ENCODE data around the gene FAM240B. TPM values are rescaled to one million over a fixed set of nuclear protein-coding genes. Genes with fewer than 3 reads are reported as not detected.

FAM240B gene
- total and polyA plus RNA-seq, 2 experiments from 2014 or later: not detected

DNA sequence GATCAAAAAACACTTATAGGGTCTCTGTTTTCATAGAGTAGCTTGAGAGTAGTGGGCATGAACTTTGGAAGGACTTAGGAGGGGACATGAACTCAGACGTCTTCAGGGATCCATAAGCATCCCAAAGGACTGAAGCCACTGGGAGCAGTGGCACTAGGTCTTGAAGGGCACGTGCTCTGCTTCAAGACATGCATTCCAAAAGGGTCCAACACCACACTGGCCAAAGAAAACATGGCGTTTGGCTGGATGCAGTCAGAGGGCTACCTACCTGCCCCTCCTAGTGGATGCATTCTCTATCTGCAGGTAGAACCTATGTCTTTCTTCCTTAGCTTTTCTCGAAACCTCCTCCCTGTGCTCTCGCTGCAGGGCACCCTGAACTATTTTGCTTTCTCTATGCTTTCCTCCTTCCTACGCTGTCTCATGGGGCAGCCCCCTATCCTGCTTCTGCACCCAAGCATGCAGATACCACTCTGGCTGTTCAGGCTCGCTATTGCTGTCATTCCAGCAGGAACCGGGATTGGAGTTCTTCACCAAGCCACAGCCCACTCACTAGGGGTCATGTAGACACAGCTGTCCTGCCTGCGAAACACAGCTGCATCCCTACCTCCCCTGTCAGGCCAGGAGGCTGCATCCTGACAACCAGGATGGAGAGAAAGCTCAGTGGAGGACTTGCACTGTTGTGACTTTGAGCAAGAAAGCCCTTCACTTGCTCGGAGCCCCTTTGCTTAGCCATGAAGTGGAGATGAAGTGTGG, 11.9 kb downstream of the FAM240B start (continued):
- TF ChIP-seq, protein P1, sequence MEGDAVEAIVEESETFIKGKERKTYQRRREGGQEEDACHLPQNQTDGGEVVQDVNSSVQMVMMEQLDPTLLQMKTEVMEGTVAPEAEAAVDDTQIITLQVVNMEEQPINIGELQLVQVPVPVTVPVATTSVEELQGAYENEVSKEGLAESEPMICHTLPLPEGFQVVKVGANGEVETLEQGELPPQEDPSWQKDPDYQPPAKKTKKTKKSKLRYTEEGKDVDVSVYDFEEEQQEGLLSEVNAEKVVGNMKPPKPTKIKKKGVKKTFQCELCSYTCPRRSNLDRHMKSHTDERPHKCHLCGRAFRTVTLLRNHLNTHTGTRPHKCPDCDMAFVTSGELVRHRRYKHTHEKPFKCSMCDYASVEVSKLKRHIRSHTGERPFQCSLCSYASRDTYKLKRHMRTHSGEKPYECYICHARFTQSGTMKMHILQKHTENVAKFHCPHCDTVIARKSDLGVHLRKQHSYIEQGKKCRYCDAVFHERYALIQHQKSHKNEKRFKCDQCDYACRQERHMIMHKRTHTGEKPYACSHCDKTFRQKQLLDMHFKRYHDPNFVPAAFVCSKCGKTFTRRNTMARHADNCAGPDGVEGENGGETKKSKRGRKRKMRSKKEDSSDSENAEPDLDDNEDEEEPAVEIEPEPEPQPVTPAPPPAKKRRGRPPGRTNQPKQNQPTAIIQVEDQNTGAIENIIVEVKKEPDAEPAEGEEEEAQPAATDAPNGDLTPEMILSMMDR (conservative IDR thresholded peaks at IDR 0.05; ENCODE audit: low read depth in 2 of 2): peak; percentile 67 to 82
- TF ChIP-seq, protein P2, sequence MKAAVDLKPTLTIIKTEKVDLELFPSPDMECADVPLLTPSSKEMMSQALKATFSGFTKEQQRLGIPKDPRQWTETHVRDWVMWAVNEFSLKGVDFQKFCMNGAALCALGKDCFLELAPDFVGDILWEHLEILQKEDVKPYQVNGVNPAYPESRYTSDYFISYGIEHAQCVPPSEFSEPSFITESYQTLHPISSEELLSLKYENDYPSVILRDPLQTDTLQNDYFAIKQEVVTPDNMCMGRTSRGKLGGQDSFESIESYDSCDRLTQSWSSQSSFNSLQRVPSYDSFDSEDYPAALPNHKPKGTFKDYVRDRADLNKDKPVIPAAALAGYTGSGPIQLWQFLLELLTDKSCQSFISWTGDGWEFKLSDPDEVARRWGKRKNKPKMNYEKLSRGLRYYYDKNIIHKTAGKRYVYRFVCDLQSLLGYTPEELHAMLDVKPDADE (IDR thresholded peaks at IDR 0.05): no peak
- TF ChIP-seq ZNF114 (CRISPR knock-in tag; IDR thresholded peaks at IDR 0.05): peak; percentile 56; the same call in 1 of the 2 replicates

DNA sequence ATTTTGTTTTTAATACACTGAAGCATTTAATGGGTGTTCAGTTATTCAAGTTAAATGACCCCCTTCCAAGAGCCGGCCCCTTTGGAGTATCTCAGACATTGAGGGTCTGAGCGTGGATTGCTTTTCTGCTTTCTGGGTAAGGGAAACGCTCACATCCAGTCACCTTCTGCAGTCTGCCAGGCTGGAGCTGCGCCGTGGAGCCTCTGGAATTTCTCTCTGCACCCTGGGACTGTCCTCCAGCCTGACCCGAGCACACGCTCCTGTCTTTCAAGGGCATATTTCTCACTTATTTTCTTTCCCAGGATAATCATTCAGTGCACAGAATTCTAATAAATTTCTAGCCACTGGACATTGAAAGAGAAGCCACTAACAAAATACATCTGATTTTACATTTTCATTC, 13.4 kb downstream of the FAM240B start:
- H3K27ac Mint-ChIP-seq: no peak overlapping the region
- Histone ChIP-seq H3K4me3 (no peak overlapping the region), H3K79me2 (replicated peaks; ENCODE audit: insufficient read depth) (no peaks in the 10 kb centered on the region), H3K4me2 (no peak overlapping the region), H3K27ac (ENCODE audit: low read depth) (no peak overlapping the region), H3K9me2 (ENCODE audit: insufficient read depth) (peaks cover 3% of the 10 kb centered on the region), H3K36me3 (ENCODE audit: insufficient read depth) (no peaks in the 10 kb centered on the region), H3K4me1 (ENCODE audit: insufficient read depth) (peaks cover 10% of the 10 kb centered on the region; the same call in 1 of the 2 replicates), H4K20me1 (replicated peaks; ENCODE audit: insufficient read depth) (no peaks in the 10 kb centered on the region), H3F3A (replicated peaks; ENCODE audit: low read depth) (no peaks in the 10 kb centered on the region), H3K27me3 (ENCODE audit: insufficient read depth) (no peaks in the 10 kb centered on the region), H2AFZ (peak overlapping the region; percentile 87; the same call in 1 of the 2 replicates)
- H3K9me3 Mint-ChIP-seq: peaks cover 12% of the 10 kb centered on the region
- no peak overlapping the region for H3K4me3 Mint-ChIP-seq
- peaks cover 16% of the 10 kb centered on the region for H3K4me1 Mint-ChIP-seq
- DNase-seq (ENCODE audit: low spot score) (no peak), ATAC-seq (no peak)
- H3K36me3 Mint-ChIP-seq (ENCODE audit: low read depth): peaks cover 9% of the 10 kb centered on the region
- H3K27me3 Mint-ChIP-seq (ENCODE audit: insufficient read depth, low read depth, poor library complexity): peaks cover 9% of the 10 kb centered on the region
- TF ChIP-seq ZNF114 (CRISPR knock-in tag; IDR thresholded peaks at IDR 0.05): no peak
- no peak for TF ChIP-seq EZH2 (IDR thresholded peaks at IDR 0.05; ENCODE audit: low read depth, unreplicated experiment)
- TF ChIP-seq, protein P3, sequence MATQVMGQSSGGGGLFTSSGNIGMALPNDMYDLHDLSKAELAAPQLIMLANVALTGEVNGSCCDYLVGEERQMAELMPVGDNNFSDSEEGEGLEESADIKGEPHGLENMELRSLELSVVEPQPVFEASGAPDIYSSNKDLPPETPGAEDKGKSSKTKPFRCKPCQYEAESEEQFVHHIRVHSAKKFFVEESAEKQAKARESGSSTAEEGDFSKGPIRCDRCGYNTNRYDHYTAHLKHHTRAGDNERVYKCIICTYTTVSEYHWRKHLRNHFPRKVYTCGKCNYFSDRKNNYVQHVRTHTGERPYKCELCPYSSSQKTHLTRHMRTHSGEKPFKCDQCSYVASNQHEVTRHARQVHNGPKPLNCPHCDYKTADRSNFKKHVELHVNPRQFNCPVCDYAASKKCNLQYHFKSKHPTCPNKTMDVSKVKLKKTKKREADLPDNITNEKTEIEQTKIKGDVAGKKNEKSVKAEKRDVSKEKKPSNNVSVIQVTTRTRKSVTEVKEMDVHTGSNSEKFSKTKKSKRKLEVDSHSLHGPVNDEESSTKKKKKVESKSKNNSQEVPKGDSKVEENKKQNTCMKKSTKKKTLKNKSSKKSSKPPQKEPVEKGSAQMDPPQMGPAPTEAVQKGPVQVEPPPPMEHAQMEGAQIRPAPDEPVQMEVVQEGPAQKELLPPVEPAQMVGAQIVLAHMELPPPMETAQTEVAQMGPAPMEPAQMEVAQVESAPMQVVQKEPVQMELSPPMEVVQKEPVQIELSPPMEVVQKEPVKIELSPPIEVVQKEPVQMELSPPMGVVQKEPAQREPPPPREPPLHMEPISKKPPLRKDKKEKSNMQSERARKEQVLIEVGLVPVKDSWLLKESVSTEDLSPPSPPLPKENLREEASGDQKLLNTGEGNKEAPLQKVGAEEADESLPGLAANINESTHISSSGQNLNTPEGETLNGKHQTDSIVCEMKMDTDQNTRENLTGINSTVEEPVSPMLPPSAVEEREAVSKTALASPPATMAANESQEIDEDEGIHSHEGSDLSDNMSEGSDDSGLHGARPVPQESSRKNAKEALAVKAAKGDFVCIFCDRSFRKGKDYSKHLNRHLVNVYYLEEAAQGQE (IDR thresholded peaks at IDR 0.05; ENCODE audit: unreplicated experiment): no peak
- TF ChIP-seq JUNB (IDR thresholded peaks at IDR 0.05; ENCODE audit: unreplicated experiment): no peak
- no peak for TF ChIP-seq STAT1 (IDR thresholded peaks at IDR 0.05; ENCODE audit: unreplicated experiment)
- TF ChIP-seq, protein P2 (IDR thresholded peaks at IDR 0.05): no peak
- TF ChIP-seq, protein P4, sequence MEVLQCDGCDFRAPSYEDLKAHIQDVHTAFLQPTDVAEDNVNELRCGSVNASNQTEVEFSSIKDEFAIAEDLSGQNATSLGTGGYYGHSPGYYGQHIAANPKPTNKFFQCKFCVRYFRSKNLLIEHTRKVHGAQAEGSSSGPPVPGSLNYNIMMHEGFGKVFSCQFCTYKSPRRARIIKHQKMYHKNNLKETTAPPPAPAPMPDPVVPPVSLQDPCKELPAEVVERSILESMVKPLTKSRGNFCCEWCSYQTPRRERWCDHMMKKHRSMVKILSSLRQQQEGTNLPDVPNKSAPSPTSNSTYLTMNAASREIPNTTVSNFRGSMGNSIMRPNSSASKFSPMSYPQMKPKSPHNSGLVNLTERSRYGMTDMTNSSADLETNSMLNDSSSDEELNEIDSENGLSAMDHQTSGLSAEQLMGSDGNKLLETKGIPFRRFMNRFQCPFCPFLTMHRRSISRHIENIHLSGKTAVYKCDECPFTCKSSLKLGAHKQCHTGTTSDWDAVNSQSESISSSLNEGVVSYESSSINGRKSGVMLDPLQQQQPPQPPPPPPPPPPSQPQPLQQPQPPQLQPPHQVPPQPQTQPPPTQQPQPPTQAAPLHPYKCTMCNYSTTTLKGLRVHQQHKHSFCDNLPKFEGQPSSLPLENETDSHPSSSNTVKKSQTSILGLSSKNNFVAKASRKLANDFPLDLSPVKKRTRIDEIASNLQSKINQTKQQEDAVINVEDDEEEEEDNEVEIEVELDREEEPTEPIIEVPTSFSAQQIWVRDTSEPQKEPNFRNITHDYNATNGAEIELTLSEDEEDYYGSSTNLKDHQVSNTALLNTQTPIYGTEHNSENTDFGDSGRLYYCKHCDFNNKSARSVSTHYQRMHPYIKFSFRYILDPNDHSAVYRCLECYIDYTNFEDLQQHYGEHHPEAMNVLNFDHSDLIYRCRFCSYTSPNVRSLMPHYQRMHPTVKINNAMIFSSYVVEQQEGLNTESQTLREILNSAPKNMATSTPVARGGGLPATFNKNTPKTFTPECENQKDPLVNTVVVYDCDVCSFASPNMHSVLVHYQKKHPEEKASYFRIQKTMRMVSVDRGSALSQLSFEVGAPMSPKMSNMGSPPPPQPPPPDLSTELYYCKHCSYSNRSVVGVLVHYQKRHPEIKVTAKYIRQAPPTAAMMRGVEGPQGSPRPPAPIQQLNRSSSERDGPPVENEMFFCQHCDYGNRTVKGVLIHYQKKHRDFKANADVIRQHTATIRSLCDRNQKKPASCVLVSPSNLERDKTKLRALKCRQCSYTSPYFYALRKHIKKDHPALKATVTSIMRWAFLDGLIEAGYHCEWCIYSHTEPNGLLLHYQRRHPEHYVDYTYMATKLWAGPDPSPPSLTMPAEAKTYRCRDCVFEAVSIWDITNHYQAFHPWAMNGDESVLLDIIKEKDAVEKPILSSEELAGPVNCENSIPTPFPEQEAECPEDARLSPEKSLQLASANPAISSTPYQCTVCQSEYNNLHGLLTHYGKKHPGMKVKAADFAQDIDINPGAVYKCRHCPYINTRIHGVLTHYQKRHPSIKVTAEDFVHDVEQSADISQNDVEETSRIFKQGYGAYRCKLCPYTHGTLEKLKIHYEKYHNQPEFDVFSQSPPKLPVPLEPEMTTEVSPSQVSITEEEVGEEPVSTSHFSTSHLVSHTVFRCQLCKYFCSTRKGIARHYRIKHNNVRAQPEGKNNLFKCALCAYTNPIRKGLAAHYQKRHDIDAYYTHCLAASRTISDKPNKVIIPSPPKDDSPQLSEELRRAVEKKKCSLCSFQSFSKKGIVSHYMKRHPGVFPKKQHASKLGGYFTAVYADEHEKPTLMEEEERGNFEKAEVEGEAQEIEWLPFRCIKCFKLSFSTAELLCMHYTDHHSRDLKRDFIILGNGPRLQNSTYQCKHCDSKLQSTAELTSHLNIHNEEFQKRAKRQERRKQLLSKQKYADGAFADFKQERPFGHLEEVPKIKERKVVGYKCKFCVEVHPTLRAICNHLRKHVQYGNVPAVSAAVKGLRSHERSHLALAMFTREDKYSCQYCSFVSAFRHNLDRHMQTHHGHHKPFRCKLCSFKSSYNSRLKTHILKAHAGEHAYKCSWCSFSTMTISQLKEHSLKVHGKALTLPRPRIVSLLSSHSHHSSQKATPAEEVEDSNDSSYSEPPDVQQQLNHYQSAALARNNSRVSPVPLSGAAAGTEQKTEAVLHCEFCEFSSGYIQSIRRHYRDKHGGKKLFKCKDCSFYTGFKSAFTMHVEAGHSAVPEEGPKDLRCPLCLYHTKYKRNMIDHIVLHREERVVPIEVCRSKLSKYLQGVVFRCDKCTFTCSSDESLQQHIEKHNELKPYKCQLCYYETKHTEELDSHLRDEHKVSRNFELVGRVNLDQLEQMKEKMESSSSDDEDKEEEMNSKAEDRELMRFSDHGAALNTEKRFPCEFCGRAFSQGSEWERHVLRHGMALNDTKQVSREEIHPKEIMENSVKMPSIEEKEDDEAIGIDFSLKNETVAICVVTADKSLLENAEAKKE (CRISPR knock-in tag; IDR thresholded peaks at IDR 0.05): no peak
- no peak for TF ChIP-seq ZNF331 (CRISPR knock-in tag; IDR thresholded peaks at IDR 0.05; ENCODE audit: low read depth)
- no peak for TF ChIP-seq POLR2AphosphoS5 (IDR thresholded peaks at IDR 0.05; ENCODE audit: low read depth)

All from GM23338 (cell line).